Heart left ventricle (tissue), 13 donors: Measurements from ENCODE around the gene ELK3.
"Not testable (repeated sequence)": the region's sequence is repeated elsewhere in the genome, so short reads cannot be mapped to it uniquely, and the experiment has no call there.

ENCODE experiments used
- POLR2A ChIP-seq, 2 donors: fragments of 450-650 bp; IDR thresholded peaks; one replicate each; pipeline ENCODE4 v1.6.1; 2017; ENCODE audit warnings: antibody characterized with exemption in 2 of 2, mild to moderate bottlenecking in 2 of 2, moderate library complexity in 2 of 2
- TF ChIP-seq, protein P1 (sequence below), 12 donors: fragments of 200-600 bp; sonication (generic) in 4 of 12; IDR thresholded peaks; one replicate each; pipeline versions ENCODE4 v1.5.0 to v1.8.0; 2018 to 2022; ENCODE audit warnings: antibody characterized with exemption in 12 of 12, mild to moderate bottlenecking in 5 of 12
- donor health status: ischemic (EF 13 %, LVEDD 7.1; RV severe dilation, severe dysfunction).
- donor health status: DM: no; HTN: yes; CAD: no.
- donor health status: DM: no; HTN: no; CAD: no.
- donor health status: ischemic (EF 25% LVEDD 6.9; RV normal size, moderate dysfunction).
- donor health status: ischemic (EF 25% LVEDD 5.7; RV mildly dilated, moderate dysfunction).
- donor health status: ischemic (EF 35%, LVEDD 5.7; RV mildly dilated, moderate dysfunction).
- donor health status: nonischemic (EF 11% LVEDD 7.7; RV severe dilation, severe dysfunction).
- donor health status: DM: yes; HTN: yes; CAD: no.
- donor health status: PGD.
- donor health status: ischemic (EF 29% LVEDD 5.4; RV normal size, mild dysfunction).
- donor health status: nonischemic (EF 23%, LVEDD 6.1; RV moderate dilation, normal function).

DNA sequence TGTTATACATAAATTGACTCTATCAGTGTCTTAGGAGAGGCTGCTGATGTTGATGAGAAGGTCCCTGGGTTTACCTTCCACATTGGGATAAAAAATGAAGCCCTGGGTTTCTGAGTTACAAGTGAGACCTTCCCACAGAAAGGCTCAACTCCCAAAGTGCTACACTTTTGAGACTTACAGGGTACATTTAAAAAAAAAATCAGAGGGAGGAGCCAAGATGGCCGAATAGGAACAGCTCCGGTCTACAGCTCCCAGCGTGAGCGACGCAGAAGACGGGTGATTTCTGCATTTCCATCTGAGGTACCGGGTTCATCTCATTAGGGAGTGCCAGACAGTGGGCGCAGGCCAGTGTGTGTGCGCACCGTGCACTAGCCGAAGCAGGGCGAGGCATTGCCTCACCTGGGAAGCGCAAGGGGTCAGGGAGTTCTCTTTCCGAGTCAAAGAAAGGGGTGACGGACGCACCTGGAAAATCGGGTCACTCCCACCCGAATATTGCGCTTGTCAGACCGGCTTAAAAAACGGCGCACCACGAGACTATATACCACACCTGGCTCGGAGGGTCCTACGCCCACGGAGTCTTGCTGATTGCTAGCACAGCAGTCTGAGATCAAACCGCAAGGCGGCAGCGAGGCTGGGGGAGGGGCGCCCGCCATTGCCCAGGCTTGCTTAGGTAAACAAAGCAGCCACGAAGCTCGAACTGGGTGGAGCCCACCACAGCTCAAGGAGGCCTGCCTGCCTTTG lies 121.7 kb downstream of the ELK3 start:
- TF ChIP-seq, protein P1, sequence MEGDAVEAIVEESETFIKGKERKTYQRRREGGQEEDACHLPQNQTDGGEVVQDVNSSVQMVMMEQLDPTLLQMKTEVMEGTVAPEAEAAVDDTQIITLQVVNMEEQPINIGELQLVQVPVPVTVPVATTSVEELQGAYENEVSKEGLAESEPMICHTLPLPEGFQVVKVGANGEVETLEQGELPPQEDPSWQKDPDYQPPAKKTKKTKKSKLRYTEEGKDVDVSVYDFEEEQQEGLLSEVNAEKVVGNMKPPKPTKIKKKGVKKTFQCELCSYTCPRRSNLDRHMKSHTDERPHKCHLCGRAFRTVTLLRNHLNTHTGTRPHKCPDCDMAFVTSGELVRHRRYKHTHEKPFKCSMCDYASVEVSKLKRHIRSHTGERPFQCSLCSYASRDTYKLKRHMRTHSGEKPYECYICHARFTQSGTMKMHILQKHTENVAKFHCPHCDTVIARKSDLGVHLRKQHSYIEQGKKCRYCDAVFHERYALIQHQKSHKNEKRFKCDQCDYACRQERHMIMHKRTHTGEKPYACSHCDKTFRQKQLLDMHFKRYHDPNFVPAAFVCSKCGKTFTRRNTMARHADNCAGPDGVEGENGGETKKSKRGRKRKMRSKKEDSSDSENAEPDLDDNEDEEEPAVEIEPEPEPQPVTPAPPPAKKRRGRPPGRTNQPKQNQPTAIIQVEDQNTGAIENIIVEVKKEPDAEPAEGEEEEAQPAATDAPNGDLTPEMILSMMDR (IDR thresholded peaks at IDR 0.05): not testable (repeated sequence)
- TF ChIP-seq POLR2A (IDR thresholded peaks at IDR 0.05): not testable (repeated sequence)
